Activated T-cell treated with anti-CD3 and anti-CD28 coated beads, Interleukin-2, amount 50 U/mL, for 1 hour (primary cell): ENCODE measurements around the gene UGT1A3.

ENCODE experiments used
- DNase-seq: peaks from one replicate; pipeline ENCODE4 v3.0.0-alpha.2; 2020

The UGT1A3 gene

DNA sequence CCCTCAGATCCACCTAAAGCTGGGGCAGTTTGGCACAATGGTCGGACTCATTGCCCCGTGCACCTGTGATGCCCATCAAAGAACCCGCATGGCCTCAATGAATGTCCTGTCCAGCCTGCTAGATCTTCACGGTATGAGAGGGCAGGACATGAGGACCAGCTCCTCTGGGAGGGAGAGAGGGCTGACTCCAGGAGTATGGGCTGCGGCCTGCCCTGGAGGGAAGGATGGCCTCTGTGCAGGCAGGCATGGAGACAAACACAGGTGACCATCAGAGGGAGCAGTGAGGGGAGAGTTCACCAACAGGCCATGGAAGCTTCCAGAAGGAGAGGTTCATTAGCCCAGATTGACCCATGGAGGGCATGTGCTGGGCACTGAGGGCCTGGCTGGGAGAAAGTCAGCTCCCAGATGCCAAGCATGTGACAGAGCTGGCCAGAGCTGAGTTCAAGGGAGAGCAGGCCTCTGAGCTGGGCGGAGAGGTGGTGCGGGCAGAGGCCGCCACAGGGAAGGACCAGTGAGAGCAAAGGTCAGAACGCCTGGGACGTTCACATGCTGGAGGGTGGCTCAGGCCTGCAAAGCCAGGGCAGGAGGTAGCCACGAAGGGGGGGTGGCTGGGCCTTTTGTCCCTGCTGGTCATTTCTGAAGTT is 89.3 kb downstream of the UGT1A3 start:
- DNase-seq, result no peak

DNA sequence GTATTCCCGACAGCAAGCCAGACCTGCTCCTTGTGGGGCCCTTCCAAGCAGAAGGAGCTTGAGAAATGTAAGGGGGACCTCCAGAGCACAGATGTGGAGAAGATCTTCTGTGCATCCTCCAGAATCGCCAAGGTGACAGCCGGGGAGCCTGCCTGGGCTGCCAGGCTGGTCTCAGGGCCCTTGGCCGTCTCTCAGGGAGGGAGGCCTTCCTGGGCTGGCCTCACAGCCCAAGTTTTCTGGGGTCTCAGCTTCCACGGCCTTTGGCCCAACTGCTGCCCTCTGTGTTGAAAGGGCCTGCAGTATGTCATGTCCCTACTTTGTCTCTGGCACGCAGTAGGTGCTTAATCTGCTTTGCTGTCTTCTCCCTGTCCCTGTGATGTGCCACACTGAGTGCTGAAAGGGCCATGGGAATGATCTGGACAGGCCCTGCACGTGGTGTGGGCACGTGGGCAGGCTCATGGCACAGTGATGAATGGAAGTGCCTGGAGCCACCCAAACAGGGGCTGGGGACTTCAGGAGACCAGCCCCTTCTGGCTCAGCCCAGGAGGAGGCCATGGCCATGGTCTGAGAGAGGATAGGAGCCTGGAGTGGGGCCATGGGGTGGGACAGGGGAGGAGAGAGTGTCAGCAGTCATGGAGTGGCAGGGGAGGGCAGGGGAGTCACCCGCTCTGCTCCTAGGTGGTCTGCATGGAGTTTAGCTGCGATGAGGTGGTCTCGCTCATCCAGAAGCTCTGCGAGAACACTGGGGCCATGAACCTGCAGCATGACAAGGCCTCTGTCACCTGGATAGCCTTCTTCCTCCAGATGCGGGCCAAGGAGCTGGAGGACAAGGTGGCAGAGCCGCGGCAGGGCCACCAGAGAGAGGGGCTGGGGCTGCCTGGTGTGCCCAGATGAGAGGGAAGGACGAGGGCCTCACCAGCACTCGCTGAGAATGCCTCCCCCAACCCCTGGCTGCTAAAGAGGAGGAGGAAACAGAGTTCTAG is 90.1 kb downstream of the UGT1A3 start:
- no peak for DNase-seq

DNA sequence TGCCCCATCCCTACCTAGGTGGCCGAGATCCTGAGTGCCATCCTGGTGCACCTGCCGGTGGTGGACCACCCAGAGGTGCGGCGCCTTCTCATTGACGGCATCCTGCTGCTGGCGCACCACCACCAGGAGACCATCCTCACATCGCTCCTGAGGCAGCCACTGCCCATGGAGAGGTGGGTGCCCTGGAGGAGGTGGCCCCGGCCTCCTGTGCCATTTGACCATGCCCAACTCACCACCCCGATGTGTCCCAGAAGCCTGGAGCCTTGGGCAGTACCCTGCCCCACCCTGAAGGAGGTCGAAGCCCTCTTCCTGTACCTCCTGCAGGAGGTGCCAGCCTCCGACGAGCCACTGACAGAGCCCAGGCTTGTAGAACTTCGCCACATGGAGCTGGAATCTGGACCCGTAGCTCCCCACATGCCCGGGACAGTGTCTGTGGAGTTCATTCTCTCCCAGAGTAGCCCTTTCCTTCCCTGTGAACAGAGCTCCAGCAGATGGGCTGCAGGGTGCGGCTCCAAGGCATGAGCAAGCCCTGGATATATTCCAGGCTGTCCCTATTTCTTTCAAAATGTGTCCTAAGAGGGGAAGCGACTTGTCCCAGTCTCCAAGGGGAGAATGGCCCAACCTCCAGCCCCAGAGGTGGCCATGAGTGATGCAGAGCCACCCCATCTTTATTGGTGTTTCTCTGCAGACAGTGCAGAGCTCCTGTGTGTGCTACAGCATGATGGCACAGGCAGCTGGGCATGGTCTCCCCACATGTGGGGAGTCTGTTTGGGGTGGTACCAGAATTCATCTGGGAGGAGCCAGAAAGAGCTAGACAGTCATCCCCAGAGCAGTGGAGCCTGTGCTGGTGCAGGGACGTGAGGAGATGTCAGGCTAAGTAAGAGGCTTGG is 91.3 kb downstream of the UGT1A3 start:
- DNase-seq, result no peak

DNA sequence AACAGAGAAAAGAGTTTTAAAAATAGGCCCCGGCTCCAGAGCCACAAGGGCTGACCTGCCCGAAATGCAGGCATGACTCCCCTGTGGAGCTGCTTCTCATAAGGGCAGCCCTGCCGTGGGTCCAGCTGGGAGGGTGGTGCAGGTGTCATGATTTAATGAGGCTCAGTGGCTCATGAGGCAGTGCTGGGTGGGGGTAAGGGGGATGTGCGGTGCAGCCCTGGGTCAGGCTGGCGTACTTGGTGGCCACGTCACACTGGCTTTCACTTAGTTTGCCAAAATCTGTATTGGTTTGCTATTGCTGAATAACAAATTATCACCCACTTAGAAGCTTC is 91.9 kb downstream of the UGT1A3 start:
- no peak for DNase-seq

DNA sequence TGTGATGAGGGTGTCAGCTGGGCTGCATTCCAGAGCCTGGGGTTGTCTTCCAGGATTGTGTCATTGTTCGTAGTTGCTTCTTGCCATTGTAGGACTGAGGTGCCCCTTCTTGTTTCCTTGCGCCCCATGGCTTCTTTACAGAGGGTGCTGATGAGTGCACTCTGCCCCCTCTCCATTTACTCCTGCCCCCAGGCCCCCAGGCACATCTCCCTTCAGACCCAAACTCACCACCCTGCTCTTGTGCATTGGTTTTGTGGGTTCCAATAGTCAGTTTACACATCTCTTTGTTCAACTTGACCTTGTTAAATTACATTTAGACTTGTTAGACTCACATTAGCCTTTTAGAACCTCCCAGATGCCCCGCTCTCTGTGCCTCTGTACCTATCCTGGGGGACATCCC is 92.4 kb downstream of the UGT1A3 start:
- DNase-seq, result no peak

DNA sequence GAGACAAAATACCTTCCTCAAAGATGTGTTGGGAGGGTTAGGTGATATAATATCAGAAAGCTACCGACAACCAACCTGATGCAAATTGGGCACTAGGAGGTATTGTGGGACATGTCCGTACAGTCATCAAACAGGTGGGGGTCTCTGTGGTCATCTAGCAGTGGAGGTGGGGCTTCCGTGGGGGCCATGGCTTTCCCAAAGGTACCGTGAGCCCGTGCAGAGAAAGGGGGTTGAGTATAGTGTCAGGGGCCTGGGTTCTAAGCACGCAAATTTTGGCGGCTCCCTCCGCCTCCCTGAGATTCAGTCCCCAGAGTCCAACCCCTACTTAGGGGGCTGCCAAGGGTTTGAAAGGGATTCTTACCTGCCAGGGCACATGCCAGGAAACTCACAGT is 92.9 kb downstream of the UGT1A3 start:
- no peak for DNase-seq

DNA sequence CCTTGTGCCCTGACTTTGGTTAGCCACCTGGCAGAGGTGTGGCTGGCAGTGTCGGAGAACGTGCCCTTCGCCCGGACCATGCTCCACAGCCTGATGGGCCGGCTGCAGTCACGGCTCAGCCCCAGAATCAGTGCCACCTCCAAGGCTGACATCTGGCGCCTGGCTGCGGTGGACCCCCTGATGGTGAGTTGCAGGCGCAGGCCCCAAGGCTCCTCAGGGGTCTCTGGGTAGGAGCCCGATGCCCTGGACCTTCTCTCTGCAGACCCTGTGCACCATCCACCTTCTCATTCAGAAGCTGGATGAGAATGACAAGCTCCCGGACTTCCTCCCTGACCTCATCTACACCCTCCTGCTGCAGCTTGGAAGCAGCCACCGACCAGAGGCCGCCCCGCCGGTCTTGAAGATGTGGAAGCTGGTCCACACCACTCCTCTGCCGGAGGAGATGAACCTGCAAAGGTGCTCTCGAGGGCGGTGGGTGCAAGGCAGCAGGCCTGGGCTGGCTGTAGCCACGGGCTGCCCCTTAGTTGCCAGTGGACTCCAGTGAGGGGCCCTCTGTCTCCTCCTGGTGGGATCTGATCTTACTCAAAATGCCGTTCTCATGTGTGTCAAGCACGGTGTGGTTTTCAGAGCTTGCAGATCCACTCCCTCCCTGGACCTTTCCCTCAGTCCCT is 93.4 kb downstream of the UGT1A3 start:
- no peak for DNase-seq
